Activated CD8-positive, alpha-beta T cell treated with anti-CD3 and anti-CD28 coated beads, Interleukin-2, amount 10 ng/mL, durations not matched to agents 7 days and 5 days (primary cell): ENCODE data around the gene RPL31. TPM values are rescaled to one million over a fixed set of nuclear protein-coding genes. Genes with fewer than 3 reads are reported as not detected.
"Not testable (repeated sequence)": the region's sequence is repeated elsewhere in the genome, so short reads cannot be mapped to it uniquely, and the experiment has no call there.

Experiments
- ATAC-seq: fragments of 150-1000 bp; cut with Tn5 transposase; one replicate; pipeline ENCODE4 v1.10.0; 2021; ENCODE audit warnings: moderate library complexity
- CTCF ChIA-PET: fragments of 350-600 bp; sonication (Branson Sonifier 250); formaldehyde crosslinking; loops from one replicate; lab custom pipeline; 2021; ENCODE audit warnings: antibody characterized with exemption; lab: Charles Lee
- POLR2A ChIA-PET: fragments of 350-600 bp; sonication (Branson Sonifier 250); formaldehyde crosslinking; loops from one replicate; lab custom pipeline; 2021; ENCODE audit warnings: antibody characterized with exemption; lab: Charles Lee
- DNase-seq: peaks from one replicate; pipeline ENCODE4 v3.0.0-alpha.2; 2020
- H3K27ac Mint-ChIP-seq: one replicate; pipeline ENCODE4 v1.8.0; 2021; ENCODE audit warnings: mild to moderate bottlenecking, mixed read lengths
- H3K27me3 Mint-ChIP-seq: one replicate; pipeline ENCODE4 v1.8.0; 2021; ENCODE audit warnings: low read depth, mixed read lengths
- H3K36me3 Mint-ChIP-seq: one replicate; pipeline ENCODE4 v1.8.0; 2021; ENCODE audit warnings: low read depth, mixed read lengths
- H3K4me1 Mint-ChIP-seq: one replicate; pipeline ENCODE4 v1.8.0; 2021; ENCODE audit warnings: low read depth, mixed read lengths
- H3K4me3 Mint-ChIP-seq: one replicate; pipeline ENCODE4 v1.8.0; 2021; ENCODE audit warnings: mild to moderate bottlenecking, mixed read lengths
- H3K9me3 Mint-ChIP-seq: one replicate; pipeline ENCODE4 v1.8.0; 2022; ENCODE audit warnings: mixed read lengths; ENCODE audit not compliant: insufficient read depth
- total RNA-seq, 2 experiments: library from RNA; stranded (reverse); gene quantifications; one replicate each; pipeline ENCODE4 v1.2.3, GENCODE V29; 2021

Gene RPL31
- total RNA-seq, 2 experiments from 2014 or later: 1,300 to 1,339 TPM

DNA sequence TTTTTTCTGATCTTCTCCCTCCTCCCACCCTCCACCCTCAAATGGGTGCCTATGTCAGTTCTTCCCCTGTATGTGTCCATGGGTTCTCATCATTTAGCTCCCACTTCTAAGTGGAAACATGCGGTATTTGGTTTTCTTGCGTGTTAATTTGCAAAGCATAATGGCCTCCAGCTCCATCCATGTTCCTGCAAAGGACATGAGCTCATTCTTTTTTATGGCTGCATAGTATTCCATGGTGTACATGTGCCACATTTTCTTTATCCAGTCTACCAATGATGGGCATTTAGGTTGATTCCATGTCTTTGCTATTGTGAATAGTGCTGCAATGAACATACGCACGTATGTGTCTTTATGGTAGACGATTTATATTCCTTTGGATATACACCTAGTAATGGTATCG is 48.8 kb downstream of the RPL31 start:
- ATAC-seq, H3K4me1 Mint-ChIP-seq, H3K27me3 Mint-ChIP-seq, H3K36me3 Mint-ChIP-seq, H3K4me3 Mint-ChIP-seq, DNase-seq, H3K9me3 Mint-ChIP-seq, CTCF ChIA-PET, POLR2A ChIA-PET, H3K27ac Mint-ChIP-seq: not testable (repeated sequence)

DNA sequence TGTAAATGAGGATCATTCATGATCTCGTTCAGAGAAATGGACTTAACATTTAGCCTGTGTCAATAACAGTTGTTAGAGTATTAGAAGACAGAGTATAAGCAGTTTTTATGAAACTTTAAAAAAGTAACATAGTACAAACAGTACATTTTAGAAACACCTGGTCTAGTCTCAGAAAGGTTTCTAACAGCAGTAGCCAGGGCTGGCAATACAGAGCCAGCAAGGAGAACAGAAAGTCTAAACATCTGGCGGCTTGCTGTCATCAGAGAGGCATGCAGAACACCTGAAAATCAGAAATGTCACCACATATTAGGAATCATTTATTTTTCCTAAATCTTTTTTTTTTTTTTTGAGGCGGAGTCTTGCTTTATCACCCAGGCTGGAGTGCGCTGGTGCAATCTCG is 50.1 kb downstream of the RPL31 start:
- ChIA-PET CTCF (interaction anchor here (1.0 kb wide), 1 partner anchor 40 kb away, joined by 3 read pairs; no protein-coding TSS in a partner anchor), POLR2A (no interaction called here)
- no peaks in the 10 kb centered on the region for H3K9me3 Mint-ChIP-seq
- DNase-seq: no peak
- H3K27me3 Mint-ChIP-seq: no peaks in the 10 kb centered on the region
- H3K4me1 Mint-ChIP-seq: no peaks in the 10 kb centered on the region
- ATAC-seq: no peak
- H3K4me3 Mint-ChIP-seq: no peak overlapping the region
- no peak overlapping the region for H3K27ac Mint-ChIP-seq
- no peaks in the 10 kb centered on the region for H3K36me3 Mint-ChIP-seq

GRCh38 chr2:101053117-101053516 is 51.0 kb downstream of the RPL31 start:
- CTCF ChIA-PET: interaction anchor here (1.0 kb wide), 1 partner anchor 40 kb away, joined by 3 read pairs; no protein-coding TSS in a partner anchor

More at GRCh38 chr2:101053117-101053516, 51.0 kb downstream of the RPL31 start:
- POLR2A ChIA-PET: no interaction called here
- Mint-ChIP-seq H3K4me1 (no peaks in the 10 kb centered on the region), H3K27ac (no peak overlapping the region), H3K27me3 (no peaks in the 10 kb centered on the region), H3K4me3 (no peak overlapping the region), H3K9me3 (no peaks in the 10 kb centered on the region), H3K36me3 (no peaks in the 10 kb centered on the region)
- DNase-seq (no peak), ATAC-seq (no peak)

Other genes with a start within 250 kb of the RPL31 start
- gene NPAS2, start 182.2 kb upstream of the RPL31 start, total RNA-seq: 1 to 10 TPM; 5.5 to 6.2 TPM
- under 1 TPM; 0.29 to 0.70 TPM for gene TBC1D8, start 149.1 kb downstream of the RPL31 start, total RNA-seq